GM18870 (cell line): ENCODE measurements around the gene ERBB4.

Experiments used
- ATAC-seq: cut with Tn5 transposase; IDR thresholded peaks from one replicate; pipeline ENCODE4 v1.9.1; 2021; ENCODE audit warnings: moderate library complexity; ENCODE audit not compliant: unreplicated experiment

The ERBB4 gene

DNA sequence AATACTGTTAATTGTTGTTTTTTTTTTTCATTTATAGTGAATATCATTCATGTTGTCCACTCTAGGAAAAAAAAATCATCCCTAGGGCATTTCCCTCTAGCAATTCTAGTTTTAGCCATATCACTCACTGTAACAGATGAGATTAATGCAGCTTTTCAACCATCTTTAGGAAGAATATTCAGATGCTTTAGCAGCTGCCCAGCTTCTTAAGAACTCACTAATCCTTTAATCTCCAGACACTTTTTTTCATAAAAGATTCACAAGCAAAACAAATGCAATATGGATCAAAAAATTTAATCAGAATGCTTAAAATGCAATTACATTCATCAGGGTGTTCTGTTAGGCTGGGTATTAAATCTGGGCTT, 692.6 kb downstream of the ERBB4 start:
- no peak for ATAC-seq

DNA sequence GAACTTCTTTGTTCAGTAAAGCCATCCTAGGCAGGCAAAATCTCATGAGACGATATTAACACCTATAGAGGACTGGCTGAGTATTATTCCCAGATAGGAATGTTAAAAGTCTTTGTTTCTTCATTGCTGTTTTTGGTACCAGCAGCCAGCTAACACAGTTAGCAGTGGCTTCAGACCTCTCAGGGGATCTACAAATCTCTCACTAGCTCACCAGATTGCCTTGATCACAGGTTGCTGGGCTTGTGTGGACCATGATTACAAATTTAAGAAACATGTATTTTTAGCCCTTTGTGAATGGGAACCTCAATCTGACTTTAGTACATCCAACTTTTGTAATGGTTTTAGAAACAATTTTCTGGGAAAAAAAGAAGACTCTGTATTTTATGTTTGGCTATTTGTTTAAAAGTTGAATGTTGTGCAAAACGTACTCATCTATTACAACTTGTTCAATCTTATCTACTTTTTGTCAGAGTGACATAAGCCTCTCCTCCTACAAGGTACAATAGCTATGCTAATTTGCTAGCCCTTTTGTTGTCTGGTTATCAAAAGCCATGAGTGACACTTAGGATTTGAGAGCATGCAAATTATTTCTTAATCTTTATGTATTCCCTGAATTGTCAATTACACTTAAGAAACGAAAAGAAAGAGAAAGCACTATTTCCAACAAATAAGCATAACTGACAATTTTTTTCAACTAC, 693.1 kb downstream of the ERBB4 start:
- no peak for ATAC-seq

DNA sequence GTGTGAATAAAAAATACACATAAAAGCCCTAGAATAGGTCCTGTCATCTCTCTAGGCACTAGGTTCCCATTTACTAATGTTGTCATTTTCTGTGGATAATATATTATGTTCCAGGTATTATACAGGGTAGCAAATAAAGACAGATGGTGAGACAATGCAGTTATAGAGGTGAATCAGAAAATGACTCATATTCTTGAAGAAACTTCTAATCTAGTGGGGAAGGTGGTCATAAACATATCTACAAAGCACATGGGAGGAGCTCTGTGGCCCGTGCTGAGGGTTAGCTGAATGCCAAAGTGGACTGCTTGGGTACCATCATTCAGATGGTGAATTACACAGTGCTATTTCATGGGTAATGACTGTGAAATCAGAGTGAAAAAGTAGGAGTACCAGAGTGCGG, 700.9 kb downstream of the ERBB4 start:
- ATAC-seq: no peak

DNA sequence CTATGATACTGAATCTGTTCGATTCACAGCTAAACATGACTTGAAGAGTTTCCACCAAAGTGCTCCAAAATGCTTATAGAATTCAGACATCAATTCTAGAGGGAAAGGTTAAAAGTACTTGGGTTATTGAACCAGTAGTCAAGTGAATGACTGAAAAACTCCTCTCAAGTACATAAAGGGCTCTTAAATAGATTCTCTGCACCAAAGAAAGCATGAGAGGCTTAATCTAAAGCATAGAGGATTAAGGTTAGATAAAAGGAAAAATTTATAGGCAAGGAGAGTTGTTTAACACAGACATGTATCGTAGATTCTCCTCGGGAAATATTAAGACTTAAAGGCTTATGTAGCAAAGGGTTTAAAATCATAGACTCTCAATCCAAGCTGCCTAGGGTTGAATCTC, 701.4 kb downstream of the ERBB4 start:
- no peak for ATAC-seq

DNA sequence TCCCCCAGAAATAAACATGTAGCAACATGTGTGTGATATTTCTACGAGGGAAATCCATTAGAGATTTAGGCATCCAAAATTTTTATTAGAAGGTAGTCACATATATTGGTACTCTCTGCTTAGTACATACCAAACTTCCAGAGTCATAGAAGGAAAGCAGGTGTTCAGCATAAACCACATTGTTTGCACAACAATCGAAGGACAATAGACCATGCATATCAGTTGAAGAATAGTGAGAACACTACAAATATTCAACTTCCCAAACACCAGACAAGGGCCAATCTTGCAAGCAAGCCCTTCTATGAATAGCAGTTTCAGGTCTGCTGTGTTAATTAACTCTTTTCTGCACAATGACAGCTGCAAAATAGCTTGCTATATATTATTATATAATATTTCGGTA, 702.2 kb downstream of the ERBB4 start:
- ATAC-seq: no peak

DNA sequence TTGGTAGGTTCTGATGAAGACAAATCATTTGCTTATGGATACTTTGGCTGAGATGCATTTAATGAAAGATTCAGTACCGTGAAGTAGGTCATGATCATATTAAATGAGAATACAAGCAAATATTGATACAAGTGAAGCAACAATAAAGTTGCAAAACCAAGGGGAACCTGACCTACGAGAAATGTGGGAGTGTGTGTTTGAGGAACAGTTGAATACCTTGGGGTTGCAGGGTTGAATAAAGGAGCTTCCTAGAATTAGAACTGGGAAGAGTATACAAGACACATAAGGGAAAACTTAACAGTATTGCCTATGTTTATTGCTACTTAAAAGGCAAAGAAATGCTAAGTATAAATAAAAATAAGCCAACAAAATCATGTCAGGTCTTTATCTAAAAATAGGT, 702.9 kb downstream of the ERBB4 start:
- ATAC-seq: no peak

DNA sequence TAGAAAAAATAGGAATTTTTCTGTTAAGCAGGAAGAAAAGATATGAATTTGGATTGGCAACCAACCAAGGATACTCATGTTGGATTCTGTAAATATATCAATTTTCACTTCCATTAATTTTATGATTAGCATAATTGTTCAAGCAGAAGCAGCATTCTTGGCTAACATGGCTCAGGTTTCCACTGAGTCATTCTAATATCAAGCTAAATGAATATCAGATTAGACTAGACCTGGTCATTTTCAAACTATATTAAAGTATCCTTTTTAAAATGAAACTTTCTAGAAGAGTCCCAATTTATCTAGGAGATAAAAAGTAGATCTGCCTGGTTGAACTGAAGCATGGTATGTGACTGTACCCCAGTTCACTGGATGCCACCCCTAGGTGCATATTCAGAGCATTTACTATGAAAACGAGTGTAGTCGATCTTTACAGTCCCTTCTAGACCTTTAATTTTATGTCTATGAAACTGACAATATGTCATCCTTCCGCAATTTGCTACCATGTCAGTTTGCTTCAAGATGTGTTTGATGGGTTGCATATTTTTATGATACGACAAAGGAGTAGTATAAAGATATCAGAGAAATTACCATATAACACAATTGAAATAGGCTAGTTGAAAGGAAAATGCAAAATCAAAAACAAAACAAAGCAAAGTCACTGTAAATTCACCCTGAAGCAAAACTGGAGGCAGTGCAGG, 704.9 kb downstream of the ERBB4 start:
- ATAC-seq: no peak

DNA sequence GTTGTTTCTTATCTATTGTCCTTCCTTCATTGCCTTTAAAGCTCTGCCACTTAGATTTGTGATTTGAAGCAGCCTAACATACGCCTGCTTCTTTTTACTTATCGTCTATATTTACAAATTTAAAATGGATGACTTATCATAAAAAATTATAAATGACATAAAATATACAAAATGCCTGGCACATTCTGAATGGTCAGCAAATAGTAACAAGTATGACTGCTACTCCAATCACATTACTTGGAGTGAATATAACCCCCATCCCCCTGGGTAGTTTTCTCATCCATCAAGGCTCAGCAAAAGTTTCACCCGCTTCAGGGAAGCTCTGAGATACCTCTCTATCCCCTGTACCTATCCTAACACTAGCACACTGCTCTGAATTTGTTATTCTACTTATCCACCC, 708.9 kb downstream of the ERBB4 start:
- ATAC-seq: no peak

DNA sequence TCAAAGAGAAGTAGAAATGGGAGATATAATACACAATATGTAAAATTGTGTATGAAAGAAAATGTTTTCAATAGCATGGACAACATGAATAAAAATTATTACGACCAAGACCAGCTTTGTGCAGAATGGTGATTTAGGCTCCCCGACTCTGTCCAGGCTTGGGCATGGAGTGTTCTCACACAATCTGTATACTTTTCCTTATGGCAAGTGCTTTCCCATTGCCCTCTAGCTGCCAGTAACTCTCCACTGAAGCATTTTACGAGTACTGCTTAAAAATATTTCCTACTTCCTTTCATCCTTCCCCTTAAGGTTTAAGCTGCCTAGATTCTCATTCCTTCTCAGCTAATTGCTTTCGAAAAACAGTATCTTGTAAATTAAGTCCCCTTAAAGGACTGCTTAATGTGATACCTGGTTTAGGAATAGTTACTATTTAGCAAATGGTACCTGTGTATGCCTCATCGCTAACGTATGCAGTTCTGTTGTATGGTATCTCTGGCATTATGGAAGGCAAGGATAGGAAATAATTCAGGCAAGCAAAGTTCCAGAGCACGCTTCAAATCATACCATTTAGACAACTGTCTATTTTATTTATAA, 714.6 kb downstream of the ERBB4 start:
- ATAC-seq: no peak

DNA sequence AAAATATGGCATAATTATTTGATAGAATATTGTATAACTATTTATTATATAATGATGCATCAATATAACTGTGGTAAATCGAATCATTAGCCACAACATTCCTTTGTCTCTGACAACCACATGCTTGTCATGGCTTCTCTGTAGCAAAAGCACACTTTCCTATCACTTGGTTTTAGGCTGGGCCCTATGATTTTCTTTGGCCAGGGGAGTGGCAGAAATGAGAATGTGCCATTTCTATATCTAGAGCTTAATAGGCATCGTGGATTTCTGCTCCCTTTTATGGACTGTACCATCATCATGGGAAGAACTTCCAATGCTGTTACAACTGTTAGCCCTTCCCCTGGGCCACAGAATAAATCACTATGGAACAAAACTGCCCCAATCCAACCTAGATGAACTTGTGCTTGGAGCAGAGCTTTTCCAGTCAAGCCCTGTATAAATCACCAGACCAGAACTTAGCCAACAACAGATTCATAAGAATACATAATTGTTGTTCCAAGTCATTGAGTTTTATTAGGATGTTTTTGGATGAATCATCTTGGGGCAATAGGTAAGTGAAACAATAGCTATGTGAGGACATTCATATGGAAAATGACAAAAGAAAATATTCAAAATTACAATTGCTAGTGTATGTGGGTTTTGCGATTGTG, 715.8 kb downstream of the ERBB4 start:
- no peak for ATAC-seq

DNA sequence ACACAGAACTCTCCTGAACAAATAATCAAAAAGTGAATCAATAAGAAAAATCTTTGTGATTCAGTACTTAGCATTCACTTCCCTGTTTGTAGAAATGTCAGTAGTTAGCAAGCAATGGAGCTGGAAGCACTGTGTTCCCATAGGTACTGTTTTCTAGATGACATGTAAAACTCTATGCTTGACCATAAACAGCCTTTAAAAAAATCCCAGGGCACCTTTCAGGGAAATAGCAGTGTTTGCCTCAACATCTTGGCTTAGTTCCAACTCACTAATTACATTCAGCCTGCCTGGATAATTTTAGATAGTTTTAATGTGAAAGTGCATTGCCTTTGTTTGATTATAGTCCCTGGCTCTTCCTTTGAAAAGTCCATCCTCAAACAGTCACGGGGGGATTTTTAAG, 721.8 kb downstream of the ERBB4 start:
- no peak for ATAC-seq

DNA sequence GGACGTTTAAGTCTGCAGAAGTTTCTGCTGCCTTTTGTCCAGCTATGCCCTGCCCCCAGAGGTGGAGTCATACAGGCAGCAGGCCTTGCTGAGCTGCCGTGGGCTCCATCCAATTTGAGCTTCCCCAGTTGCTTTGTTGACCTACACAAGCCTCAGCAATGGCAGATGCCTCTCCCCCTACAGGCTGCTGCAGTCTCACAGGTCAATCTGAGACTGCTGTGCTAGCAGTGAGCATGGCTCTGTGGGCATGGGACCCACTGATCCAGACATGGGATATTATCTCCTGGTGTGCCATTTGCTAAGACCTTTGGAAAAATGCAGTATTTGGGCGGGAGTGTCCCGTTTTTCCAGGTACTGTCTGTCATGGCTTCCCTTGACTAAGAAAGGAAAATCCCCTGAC, 726.0 kb downstream of the ERBB4 start:
- ATAC-seq: no peak

DNA sequence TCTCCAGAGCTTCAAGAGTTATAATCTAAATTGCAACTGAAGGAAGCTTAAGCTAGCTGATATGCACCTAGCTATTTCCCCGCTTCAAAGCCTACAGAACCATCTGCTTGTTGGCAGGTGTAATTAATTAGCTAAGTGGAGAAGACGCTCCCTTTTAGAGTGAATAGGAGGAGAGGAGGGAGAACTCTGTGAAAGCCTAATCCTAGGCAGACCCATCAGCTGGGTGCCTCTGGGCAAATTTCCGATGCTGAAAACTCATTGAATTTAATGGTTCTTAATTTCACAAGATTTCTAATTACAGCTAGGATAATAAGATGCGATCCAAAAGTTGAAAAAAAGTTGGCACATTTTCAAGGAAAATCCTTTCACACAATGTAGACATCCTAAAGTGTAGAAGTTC, 735.9 kb downstream of the ERBB4 start:
- no peak for ATAC-seq

DNA sequence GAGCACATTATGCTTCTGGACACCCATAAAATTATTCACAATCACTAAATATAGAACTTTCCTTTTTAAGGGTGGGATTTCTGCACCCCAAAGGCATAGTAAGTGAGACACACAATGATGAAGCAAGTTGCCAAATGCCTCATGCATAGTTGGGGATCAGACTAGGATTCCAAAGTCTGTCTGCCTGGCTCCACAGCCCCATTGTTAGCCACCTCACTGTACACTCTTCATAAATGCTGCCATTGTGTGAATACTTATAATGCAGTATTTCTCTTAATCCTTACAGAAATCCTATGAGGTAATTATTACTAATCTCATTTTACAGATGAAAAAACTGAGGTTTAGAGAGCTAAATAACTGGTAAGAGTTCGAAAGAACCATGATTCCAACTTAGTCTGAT, 738.6 kb downstream of the ERBB4 start:
- ATAC-seq: no peak

DNA sequence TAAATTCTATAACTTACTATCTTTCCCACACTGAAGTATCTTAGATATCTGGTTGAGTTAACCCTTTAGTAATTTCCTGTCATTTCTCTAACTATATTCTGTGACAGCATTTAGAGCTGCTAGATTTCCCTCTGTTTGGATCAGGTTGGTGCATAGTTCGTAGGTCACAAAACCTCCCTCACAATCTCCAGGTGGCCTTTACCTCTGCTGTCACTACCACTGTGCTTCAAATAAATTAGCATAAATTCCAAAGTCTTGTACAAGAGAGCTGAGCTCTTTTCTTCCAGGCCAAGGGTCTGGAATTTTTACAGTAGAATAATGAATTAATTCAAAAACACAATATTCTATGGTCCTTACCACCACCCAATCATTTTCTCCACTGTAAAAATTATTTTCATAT, 739.7 kb downstream of the ERBB4 start:
- ATAC-seq: no peak

DNA sequence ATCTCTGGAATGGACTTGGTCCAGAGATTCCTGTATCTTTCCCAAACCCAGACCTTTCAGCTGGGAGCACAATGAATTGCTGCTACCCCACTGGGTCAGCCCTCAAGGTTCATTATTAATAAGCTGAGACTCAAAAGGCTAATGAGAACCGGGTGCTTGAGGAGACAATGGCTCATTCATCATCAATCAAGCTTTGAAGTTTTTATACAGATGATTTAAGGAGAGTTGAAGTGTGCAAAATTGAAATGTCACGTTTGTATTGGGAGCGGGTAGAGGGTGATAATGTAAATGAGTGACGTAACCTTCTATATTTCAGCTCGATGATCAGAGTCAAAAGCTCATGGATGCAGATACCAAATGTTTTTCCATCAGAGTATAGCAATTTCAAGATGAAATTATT, 744.9 kb downstream of the ERBB4 start:
- ATAC-seq: no peak

DNA sequence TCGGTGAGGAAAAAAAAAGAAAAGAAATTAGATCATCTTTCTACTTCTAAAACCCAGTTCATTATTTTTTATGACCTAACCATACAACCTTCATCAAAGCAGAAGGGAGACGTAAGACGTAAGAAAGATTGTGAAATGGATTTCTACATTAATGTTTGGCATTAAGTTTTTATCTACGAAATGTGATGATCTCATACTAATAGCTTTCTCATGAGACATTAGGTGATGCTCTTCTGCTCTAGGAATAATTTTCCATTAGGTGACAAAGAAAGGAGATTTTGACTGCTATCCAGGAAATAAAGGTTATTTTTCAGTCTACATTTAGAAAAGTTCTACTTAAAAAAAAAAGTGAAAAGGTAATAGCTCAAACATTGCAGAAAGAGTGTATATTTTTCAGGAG, 748.6 kb downstream of the ERBB4 start:
- ATAC-seq: no peak

DNA sequence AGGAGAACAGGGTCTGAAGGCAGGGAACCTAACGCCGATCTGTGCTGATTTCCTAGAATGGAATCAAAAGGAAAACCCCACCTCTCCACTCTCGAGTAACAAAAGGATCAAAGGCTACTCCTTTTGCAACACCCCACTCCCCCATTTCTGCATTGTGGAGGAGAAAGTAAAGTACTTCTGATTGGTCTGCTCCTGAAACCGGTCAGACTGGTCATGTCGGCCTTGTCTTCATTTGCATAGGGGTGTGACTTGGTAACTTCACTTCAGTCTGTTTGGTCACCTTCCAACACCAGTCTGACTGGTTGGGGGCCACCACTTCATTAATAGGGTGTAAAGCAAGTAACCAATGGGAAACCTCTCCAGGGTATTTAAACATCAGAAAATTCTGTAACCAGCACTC, 771.9 kb downstream of the ERBB4 start:
- no peak for ATAC-seq

DNA sequence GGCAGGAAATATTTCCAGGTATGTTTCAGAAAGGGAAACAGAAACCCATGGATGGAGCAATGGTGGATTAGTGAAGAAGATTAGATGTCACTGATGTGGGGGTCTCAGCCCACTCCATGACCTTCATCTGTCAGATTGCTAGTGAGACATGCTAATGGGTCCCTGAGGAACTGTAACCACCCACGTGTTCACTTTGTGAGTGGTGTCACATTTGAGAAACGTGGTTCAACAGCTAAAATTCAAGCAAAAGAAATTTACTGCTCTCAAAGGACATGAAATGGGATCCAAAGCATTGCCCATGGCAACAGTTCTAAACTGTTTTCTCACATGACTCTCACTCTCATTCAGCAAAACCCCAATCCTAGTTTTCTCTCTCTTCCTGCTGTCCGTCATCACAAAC, 776.1 kb downstream of the ERBB4 start:
- ATAC-seq: no peak

DNA sequence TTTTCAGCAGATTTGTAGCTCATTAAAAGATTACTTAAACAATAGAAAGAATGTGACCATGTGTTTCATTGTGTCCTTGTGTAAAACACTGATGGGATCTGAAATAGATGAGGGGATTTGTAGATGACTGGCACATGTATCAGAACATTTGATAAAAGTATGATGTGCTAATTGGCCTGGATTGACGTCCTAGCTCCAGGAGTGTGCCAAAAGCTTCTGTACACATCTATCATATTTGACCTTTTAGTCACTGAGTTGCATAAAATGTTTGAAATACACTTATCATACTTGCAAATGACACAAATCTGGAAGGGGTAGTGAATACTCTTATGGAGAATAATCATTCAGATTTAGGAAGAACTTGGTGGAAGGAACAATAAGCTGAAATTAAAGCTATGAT, 778.5 kb downstream of the ERBB4 start:
- no peak for ATAC-seq

DNA sequence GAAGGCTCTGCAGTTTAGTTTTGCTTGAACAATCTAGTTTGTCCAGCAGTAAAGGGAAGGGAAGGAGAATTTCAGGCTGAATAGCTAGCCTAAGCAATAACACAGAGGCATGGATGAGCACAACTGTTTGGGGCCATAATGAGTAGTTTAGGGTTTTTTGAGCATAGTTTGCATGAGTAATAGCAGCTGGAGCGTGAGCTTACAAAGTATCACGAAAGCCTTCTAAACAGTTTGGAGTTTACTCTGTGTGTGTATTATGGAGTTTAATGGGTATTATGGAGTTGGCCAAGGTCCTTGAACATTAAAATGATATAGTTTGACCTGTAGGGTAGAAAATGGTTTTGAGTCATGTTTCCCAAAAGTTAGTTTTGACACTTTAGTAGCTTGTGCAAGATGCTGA, 782.3 kb downstream of the ERBB4 start:
- no peak for ATAC-seq

DNA sequence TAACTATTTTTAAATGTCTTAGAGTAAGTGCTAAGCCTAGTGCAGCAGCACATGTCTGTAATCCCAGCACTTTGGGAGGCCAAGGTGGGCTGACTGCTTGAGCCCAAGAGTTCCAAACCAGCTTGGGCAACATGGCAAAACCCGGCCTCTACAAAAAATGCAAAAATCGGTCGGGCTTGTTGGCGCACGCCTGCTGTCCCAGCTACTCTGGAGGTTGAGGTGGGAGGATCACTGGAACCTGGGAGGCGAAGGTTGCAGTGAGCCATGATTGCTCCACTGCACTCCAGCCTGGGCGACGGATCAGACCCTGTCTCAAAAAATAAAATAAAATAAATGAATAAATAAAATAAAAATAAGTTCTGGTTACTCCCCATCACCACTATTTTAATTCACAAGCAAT, 783.4 kb downstream of the ERBB4 start:
- no peak for ATAC-seq
